ENCODE data around the gene WAC. TPM values are rescaled to one million over a fixed set of nuclear protein-coding genes. Genes with fewer than 3 reads are reported as not detected.

Gene WAC
- total RNA-seq, 2 donors from 2014 or later = 133 TPM

- Histone ChIP-seq H3K27ac (ENCODE audit: low read depth, low read length) (no peak overlapping the region), H3K4me1 (ENCODE audit: control insufficient read depth, insufficient read depth, low read length) (no peaks in the 10 kb centered on the region), H3K9me3 (ENCODE audit: control insufficient read depth, low read length) (no peaks in the 10 kb centered on the region), H3K36me3 (ENCODE audit: control insufficient read depth, insufficient read depth, low read length) (no peaks in the 10 kb centered on the region), H3K27me3 (ENCODE audit: control insufficient read depth, insufficient read depth, low read length, poor library complexity, severe bottlenecking) (peaks cover 27% of the 10 kb centered on the region), H3K4me3 (ENCODE audit: low read length) (no peak overlapping the region), H3K9ac (ENCODE audit: extremely low read depth, low read length, poor library complexity, severe bottlenecking) (no peak overlapping the region)
- Mint-ChIP-seq H3K27ac (no peak overlapping the region), H3K27me3 (ENCODE audit: insufficient read depth) (peaks cover 28% of the 10 kb centered on the region), H3K9me3 (no peaks in the 10 kb centered on the region), H3K4me3 (no peak overlapping the region), H3K4me1 (peaks cover 14% of the 10 kb centered on the region), H3K36me3 (ENCODE audit: low read depth) (no peaks in the 10 kb centered on the region)
- peak; percentile 99 for TF ChIP-seq CTCF (conservative IDR thresholded peaks at IDR 0.05)
- WGBS, 2 experiments (ENCODE audit: insufficient coverage in 1 of 2, insufficient read length in 1 of 2) = 25 to 27% methylated on average over 5 to 9 of the region's 9 CpGs
- DNase-seq = peak; percentile 92
Measured at GRCh38 chr10:28663576-28664368, 130.9 kb downstream of the WAC start.

- 76 to 100% methylated on average over 2 to 6 of the region's 6 CpGs for WGBS, 2 experiments (ENCODE audit: insufficient coverage in 1 of 2, insufficient read length in 1 of 2)
- no peak for DNase-seq
- Histone ChIP-seq H3K4me3 (ENCODE audit: low read length) (no peak overlapping the region), H3K27me3 (ENCODE audit: control insufficient read depth, insufficient read depth, low read length, poor library complexity, severe bottlenecking) (peaks cover 33% of the 10 kb centered on the region), H3K27ac (ENCODE audit: low read depth, low read length) (no peak overlapping the region), H3K36me3 (ENCODE audit: control insufficient read depth, insufficient read depth, low read length) (no peaks in the 10 kb centered on the region), H3K9ac (ENCODE audit: extremely low read depth, low read length, poor library complexity, severe bottlenecking) (no peak overlapping the region), H3K4me1 (ENCODE audit: control insufficient read depth, insufficient read depth, low read length) (no peaks in the 10 kb centered on the region), H3K9me3 (ENCODE audit: control insufficient read depth, low read length) (no peaks in the 10 kb centered on the region)
- peaks cover 34% of the 10 kb centered on the region for H3K27me3 Mint-ChIP-seq (ENCODE audit: insufficient read depth)
- H3K4me3 Mint-ChIP-seq = no peak overlapping the region
- no peaks in the 10 kb centered on the region for H3K36me3 Mint-ChIP-seq (ENCODE audit: low read depth)
- no peak overlapping the region for H3K27ac Mint-ChIP-seq
- H3K9me3 Mint-ChIP-seq = no peaks in the 10 kb centered on the region
- peaks cover 16% of the 10 kb centered on the region for H3K4me1 Mint-ChIP-seq
- no peak for TF ChIP-seq CTCF (conservative IDR thresholded peaks at IDR 0.05)
Measured at GRCh38 chr10:28664369-28664740, 131.4 kb downstream of the WAC start.

GRCh38 chr10:28666751-28667467, 134.0 kb downstream of the WAC start:
- H3K9me3 Mint-ChIP-seq = no peaks in the 10 kb centered on the region
- no peak for DNase-seq
- 90 to 100% methylated on average over 8 to 12 of the region's 12 CpGs for WGBS, 2 experiments (ENCODE audit: insufficient coverage in 1 of 2, insufficient read length in 1 of 2)
- H3K36me3 Mint-ChIP-seq (ENCODE audit: low read depth) = no peaks in the 10 kb centered on the region
- Histone ChIP-seq H3K4me1 (ENCODE audit: control insufficient read depth, insufficient read depth, low read length) (no peaks in the 10 kb centered on the region), H3K9me3 (ENCODE audit: control insufficient read depth, low read length) (no peaks in the 10 kb centered on the region), H3K27ac (ENCODE audit: low read depth, low read length) (no peak overlapping the region), H3K36me3 (ENCODE audit: control insufficient read depth, insufficient read depth, low read length) (no peaks in the 10 kb centered on the region), H3K4me3 (ENCODE audit: low read length) (no peak overlapping the region), H3K9ac (ENCODE audit: extremely low read depth, low read length, poor library complexity, severe bottlenecking) (no peak overlapping the region), H3K27me3 (ENCODE audit: control insufficient read depth, insufficient read depth, low read length, poor library complexity, severe bottlenecking) (peaks cover 54% of the 10 kb centered on the region)
- no peak overlapping the region for H3K27ac Mint-ChIP-seq
- H3K4me1 Mint-ChIP-seq = peaks cover 22% of the 10 kb centered on the region
- no peak overlapping the region for H3K4me3 Mint-ChIP-seq
- H3K27me3 Mint-ChIP-seq (ENCODE audit: insufficient read depth) = peaks cover 55% of the 10 kb centered on the region
- no peak for TF ChIP-seq CTCF (conservative IDR thresholded peaks at IDR 0.05)

All from endodermal cell (in vitro differentiated cells).